Adrenal gland (tissue), 5 donors: ENCODE measurements around the gene SUV39H2.

ENCODE experiments used
- POLR2A ChIP-seq, 2 donors: fragments of 450-650 bp; IDR thresholded peaks; one replicate each; pipeline ENCODE4 v1.6.1; 2017; ENCODE audit warnings: antibody characterized with exemption in 2 of 2, mild to moderate bottlenecking in 2 of 2, moderate library complexity in 1 of 2
- TF ChIP-seq, protein P1 (sequence below), 6 experiments: fragments of 450-650 bp in 4 of 6; fragments of 200-600 bp in 2 of 6; sonication (generic) in 1 of 6; IDR thresholded peaks; 1 replicate in 5 of 6; 2 replicates in 1 of 6; pipeline versions ENCODE4 v1.5.1 to v1.8.0; 2016 to 2021; ENCODE audit warnings: antibody characterized with exemption in 6 of 6, mild to moderate bottlenecking in 2 of 6, moderate library complexity in 1 of 6
- donor health status: DM: no; HTN: no; CAD: no.

DNA sequence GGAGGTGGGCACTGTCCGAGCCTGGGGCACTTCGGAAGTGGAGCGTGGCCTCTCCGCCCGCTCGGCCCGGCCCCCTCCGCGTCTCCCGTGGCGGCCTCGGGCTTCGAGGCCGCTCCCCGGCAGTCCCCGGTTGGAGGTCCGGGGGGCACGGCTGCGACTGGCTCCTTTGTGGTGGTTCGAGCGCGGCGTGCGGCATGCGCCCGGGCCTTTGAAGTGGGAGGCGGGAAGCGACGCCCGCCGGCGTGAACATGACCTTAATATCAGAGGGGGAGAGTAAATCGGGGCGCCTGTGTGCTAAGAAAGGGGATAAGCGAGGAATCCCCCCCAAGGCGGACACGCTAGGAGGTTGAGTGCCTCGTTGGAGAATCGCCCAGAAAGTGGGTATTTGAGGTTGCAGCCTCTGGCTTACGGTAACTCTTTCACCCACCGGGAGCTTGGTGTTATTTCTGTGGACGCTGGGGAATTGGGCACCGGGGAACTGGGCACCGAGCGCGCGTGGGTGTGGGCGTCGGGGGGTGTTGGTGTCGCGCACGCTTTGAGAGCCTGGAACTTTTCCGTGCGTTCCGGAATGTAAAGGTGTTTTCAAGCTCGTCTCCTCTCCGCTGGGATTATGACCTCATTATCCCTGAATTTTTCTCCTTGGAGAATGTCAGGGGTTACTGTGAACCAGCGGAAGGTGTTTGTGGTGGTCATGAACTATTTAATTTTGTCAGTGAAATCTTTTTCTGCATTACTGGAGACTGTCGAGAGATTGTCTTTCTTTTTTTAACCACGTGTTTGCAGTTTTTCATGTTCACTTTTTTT lies 660 bp downstream of the SUV39H2 start:
- TF ChIP-seq, protein P1, sequence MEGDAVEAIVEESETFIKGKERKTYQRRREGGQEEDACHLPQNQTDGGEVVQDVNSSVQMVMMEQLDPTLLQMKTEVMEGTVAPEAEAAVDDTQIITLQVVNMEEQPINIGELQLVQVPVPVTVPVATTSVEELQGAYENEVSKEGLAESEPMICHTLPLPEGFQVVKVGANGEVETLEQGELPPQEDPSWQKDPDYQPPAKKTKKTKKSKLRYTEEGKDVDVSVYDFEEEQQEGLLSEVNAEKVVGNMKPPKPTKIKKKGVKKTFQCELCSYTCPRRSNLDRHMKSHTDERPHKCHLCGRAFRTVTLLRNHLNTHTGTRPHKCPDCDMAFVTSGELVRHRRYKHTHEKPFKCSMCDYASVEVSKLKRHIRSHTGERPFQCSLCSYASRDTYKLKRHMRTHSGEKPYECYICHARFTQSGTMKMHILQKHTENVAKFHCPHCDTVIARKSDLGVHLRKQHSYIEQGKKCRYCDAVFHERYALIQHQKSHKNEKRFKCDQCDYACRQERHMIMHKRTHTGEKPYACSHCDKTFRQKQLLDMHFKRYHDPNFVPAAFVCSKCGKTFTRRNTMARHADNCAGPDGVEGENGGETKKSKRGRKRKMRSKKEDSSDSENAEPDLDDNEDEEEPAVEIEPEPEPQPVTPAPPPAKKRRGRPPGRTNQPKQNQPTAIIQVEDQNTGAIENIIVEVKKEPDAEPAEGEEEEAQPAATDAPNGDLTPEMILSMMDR (IDR thresholded peaks at IDR 0.05): no peak
- TF ChIP-seq POLR2A (IDR thresholded peaks at IDR 0.05): no peak
